Activated CD4-positive, alpha-beta T cell treated with anti-CD3 and anti-CD28 coated beads, Interleukin-2, amount 50 U/mL, for 16 hours (primary cell): ENCODE results near the gene SMCO2.

ENCODE experiments used
- DNase-seq: peaks from one replicate; pipeline ENCODE4 v3.0.0-alpha.2; 2020

SMCO2 gene

GRCh38 chr12:27446436-27446835 is at the start of gene SMCO2:
Gene SMCO2, plus strand, starts transcription at chr12:27446736. Its CDS starts 23,896 bp downstream, at chr12:27470632.
- no peak for DNase-seq

- no peak for DNase-seq
Measured at GRCh38 chr12:27398466-27398865, 48.1 kb upstream of the SMCO2 start.

GRCh38 chr12:27399074-27399473 is 47.5 kb upstream of the SMCO2 start:
- no peak for DNase-seq

- no peak for DNase-seq
Measured at GRCh38 chr12:27400856-27401354, 45.6 kb upstream of the SMCO2 start.

- no peak for DNase-seq
Measured at GRCh38 chr12:27412047-27412446, 34.5 kb upstream of the SMCO2 start.

GRCh38 chr12:27422697-27423096 is 23.8 kb upstream of the SMCO2 start:
- DNase-seq = no peak

GRCh38 chr12:27424631-27425230 is 21.8 kb upstream of the SMCO2 start:
- peak; percentile 9 for DNase-seq

GRCh38 chr12:27425306-27425705 is 21.2 kb upstream of the SMCO2 start:
- no peak for DNase-seq

GRCh38 chr12:27426743-27427487 is 19.6 kb upstream of the SMCO2 start:
- no peak for DNase-seq

- no peak for DNase-seq
Measured at GRCh38 chr12:27427824-27428223, 18.7 kb upstream of the SMCO2 start.

GRCh38 chr12:27428466-27428865 is 18.1 kb upstream of the SMCO2 start:
- no peak for DNase-seq

- no peak for DNase-seq
Measured at GRCh38 chr12:27429606-27430005, 16.9 kb upstream of the SMCO2 start.

- DNase-seq = peak; percentile 41
Measured at GRCh38 chr12:27431185-27431584, 15.4 kb upstream of the SMCO2 start.

- peak; percentile 13 for DNase-seq
Measured at GRCh38 chr12:27434673-27435565, 11.6 kb upstream of the SMCO2 start.

- DNase-seq = no peak
Measured at GRCh38 chr12:27436029-27436428, 10.5 kb upstream of the SMCO2 start.

- DNase-seq = no peak
Measured at GRCh38 chr12:27436768-27437167, 9.8 kb upstream of the SMCO2 start.

GRCh38 chr12:27437839-27438238 is 8.7 kb upstream of the SMCO2 start:
- no peak for DNase-seq

- no peak for DNase-seq
Measured at GRCh38 chr12:27447761-27448160, 1.2 kb downstream of the SMCO2 start.

GRCh38 chr12:27449026-27449425 is 2.5 kb downstream of the SMCO2 start:
- DNase-seq = no peak

- DNase-seq = no peak
Measured at GRCh38 chr12:27449893-27450534, 3.5 kb downstream of the SMCO2 start.

- DNase-seq = no peak
Measured at GRCh38 chr12:27451036-27451825, 4.7 kb downstream of the SMCO2 start.

GRCh38 chr12:27453421-27453820 is 6.9 kb downstream of the SMCO2 start:
- DNase-seq = no peak
